ENCODE results near the gene GRIPAP1.

GRCh38 chrX:48966796-48967579 is 35.1 kb downstream of the GRIPAP1 start:
- TF ChIP-seq MAX (IDR thresholded peaks at IDR 0.05; ENCODE audit: insufficient read depth, insufficient read length) (no peak), CTCF (IDR thresholded peaks at IDR 0.05; ENCODE audit: extremely low read depth in 1 of 2, insufficient read depth in 1 of 2, low read depth in 1 of 2, low read length in 2 of 2) (no peak), MYC (IDR thresholded peaks at IDR 0.05; ENCODE audit: low read depth, low read length) (no peak), EZH2 (IDR thresholded peaks at IDR 0.05; ENCODE audit: borderline replicate concordance, low read depth, low read length, severe bottlenecking) (no peak), POLR2AphosphoS5 (IDR thresholded peaks at IDR 0.05; ENCODE audit: insufficient read depth, low read depth, low read length) (no peak), POLR2A (IDR thresholded peaks at IDR 0.05; ENCODE audit: low read depth, low read length) (no peak), JUN (IDR thresholded peaks at IDR 0.05; ENCODE audit: borderline replicate concordance, insufficient read depth, insufficient read length, low read depth) (no peak), FOS (IDR thresholded peaks at IDR 0.05; ENCODE audit: borderline replicate concordance, insufficient read depth, low read length) (no peak), GATA2 (IDR thresholded peaks at IDR 0.05; ENCODE audit: insufficient read depth, insufficient read length, low read depth, low read length) (no peak)

Data from endothelial cell of umbilical vein (primary cell).